ENCODE data around the gene MAFB. TPM values are rescaled to one million over a fixed set of nuclear protein-coding genes. Genes with fewer than 3 reads are reported as not detected.

The MAFB gene
- total and polyA plus RNA-seq, 7 donors: 4.7 to 63.2 (median 11.0) TPM

- ATAC-seq (no peak), DNase-seq (no peak)
- intact Hi-C loops (cut with DNase I): no loop called here
- 64 to 86% (median 74%) methylated on average over 3 of the region's 3 CpGs for WGBS, 3 donors
- Histone ChIP-seq H3K9me3 (no peaks in the 10 kb centered on the region), H3K27ac (no peak overlapping the region), H3K4me1 (peaks cover 8% of the 10 kb centered on the region), H3K36me3 (ENCODE audit: insufficient read depth in 1 of 2, low read depth in 1 of 2) (no peaks in the 10 kb centered on the region), H3K27me3 (ENCODE audit: insufficient read depth in 3 of 3, low read length in 2 of 3) (no peaks in the 10 kb centered on the region), H3K4me3 (no peak overlapping the region)
- TF ChIP-seq, protein P1, sequence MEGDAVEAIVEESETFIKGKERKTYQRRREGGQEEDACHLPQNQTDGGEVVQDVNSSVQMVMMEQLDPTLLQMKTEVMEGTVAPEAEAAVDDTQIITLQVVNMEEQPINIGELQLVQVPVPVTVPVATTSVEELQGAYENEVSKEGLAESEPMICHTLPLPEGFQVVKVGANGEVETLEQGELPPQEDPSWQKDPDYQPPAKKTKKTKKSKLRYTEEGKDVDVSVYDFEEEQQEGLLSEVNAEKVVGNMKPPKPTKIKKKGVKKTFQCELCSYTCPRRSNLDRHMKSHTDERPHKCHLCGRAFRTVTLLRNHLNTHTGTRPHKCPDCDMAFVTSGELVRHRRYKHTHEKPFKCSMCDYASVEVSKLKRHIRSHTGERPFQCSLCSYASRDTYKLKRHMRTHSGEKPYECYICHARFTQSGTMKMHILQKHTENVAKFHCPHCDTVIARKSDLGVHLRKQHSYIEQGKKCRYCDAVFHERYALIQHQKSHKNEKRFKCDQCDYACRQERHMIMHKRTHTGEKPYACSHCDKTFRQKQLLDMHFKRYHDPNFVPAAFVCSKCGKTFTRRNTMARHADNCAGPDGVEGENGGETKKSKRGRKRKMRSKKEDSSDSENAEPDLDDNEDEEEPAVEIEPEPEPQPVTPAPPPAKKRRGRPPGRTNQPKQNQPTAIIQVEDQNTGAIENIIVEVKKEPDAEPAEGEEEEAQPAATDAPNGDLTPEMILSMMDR (IDR thresholded peaks at IDR 0.05): no peak
Observed at GRCh38 chr20:40726776-40727175, 37.7 kb upstream of the MAFB start.

DNA sequence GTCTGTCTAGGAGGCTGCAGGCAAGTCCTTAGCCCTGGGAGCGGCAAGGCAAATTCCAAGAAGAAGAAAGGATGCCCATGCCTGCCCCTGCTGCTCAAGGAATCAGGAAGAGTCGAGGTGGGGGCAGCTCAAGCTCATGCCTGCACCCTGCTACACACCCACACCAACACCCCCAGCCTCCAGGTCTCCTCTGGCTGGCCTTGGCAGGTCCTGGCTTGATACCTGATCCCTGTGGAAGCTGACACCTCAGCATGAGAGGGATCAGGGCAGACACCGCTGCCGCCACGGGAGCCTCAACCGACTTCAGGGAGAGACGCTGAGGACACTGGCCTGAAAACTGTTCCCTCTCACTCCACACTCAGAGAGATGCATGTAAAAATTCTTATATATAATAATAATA, 35.5 kb upstream of the MAFB start:
- Histone ChIP-seq H3K27ac (no peak overlapping the region), H3K36me3 (ENCODE audit: insufficient read depth in 1 of 2, low read depth in 1 of 2) (no peaks in the 10 kb centered on the region), H3K4me1 (peaks cover 8% of the 10 kb centered on the region), H3K4me3 (no peak overlapping the region), H3K27me3 (ENCODE audit: insufficient read depth in 3 of 3, low read length in 2 of 3) (no peaks in the 10 kb centered on the region), H3K9me3 (no peaks in the 10 kb centered on the region)
- intact Hi-C loops (cut with DNase I): no loop called here
- 22 to 38% (median 32%) methylated on average over 6 to 7 of the region's 7 CpGs for WGBS, 3 donors
- TF ChIP-seq, protein P1 (IDR thresholded peaks at IDR 0.05): no peak
- ATAC-seq (peak; percentile 42 to 75 (median 70)), DNase-seq (no peak)

DNA sequence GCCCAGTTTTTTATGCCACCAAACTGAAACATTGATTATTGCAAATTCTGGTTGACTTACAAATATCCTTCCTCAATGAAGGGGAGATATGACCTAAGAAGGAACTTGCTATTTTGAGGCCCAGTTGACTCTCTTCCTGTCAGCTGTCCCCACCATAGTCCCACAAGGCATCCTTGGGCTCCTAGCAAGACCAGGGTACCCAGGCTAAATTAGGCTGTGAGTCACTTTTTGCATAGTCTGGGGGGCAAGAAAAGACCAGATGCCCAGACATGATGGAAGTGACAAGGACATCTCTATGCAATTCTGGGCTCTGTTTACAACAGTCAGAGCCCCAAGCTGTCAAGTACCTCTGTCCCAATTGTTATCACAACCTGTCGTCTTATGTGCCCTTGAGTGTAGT, 31.8 kb upstream of the MAFB start:
- ATAC-seq: no peak
- H3K4me3 ChIP-seq: no peak overlapping the region
- no peaks in the 10 kb centered on the region for H3K9me3 ChIP-seq
- no peaks in the 10 kb centered on the region for H3K36me3 ChIP-seq (ENCODE audit: insufficient read depth in 1 of 2, low read depth in 1 of 2)
- no peaks in the 10 kb centered on the region for H3K27me3 ChIP-seq (ENCODE audit: insufficient read depth in 3 of 3, low read length in 2 of 3)
- WGBS, 3 donors: 91 to 100% (median 93%) methylated on average over 1 of the region's 1 CpG
- intact Hi-C loops (cut with DNase I): no loop called here
- TF ChIP-seq, protein P1 (IDR thresholded peaks at IDR 0.05): no peak
- H3K4me1 ChIP-seq: peaks cover 8% of the 10 kb centered on the region
- DNase-seq: no peak
- no peak overlapping the region for H3K27ac ChIP-seq

- peaks cover 6% of the 10 kb centered on the region for H3K4me1 ChIP-seq
Observed at GRCh38 chr20:40720099-40720498, 31.1 kb upstream of the MAFB start.

More at GRCh38 chr20:40720099-40720498, 31.1 kb upstream of the MAFB start:
- H3K4me3 ChIP-seq: no peak overlapping the region
- no peak for ATAC-seq
- no peaks in the 10 kb centered on the region for H3K9me3 ChIP-seq
- no peak overlapping the region for H3K27ac ChIP-seq
- TF ChIP-seq, protein P1 (IDR thresholded peaks at IDR 0.05): no peak
- H3K27me3 ChIP-seq (ENCODE audit: insufficient read depth in 3 of 3, low read length in 2 of 3): no peaks in the 10 kb centered on the region
- intact Hi-C loops (cut with DNase I): no loop called here
- no peak for DNase-seq
- WGBS, 3 donors: 82 to 93% (median 85%) methylated on average over 8 of the region's 8 CpGs
- no peaks in the 10 kb centered on the region for H3K36me3 ChIP-seq (ENCODE audit: insufficient read depth in 1 of 2, low read depth in 1 of 2)
